GM21367 (cell line): ENCODE measurements around the gene FYN.
"Not testable (repeated sequence)": the region's sequence is repeated elsewhere in the genome, so short reads cannot be mapped to it uniquely, and the experiment has no call there.

Experiments used
- ATAC-seq: cut with Tn5 transposase; IDR thresholded peaks from one replicate; pipeline ENCODE4 v1.9.1; 2021; ENCODE audit not compliant: unreplicated experiment

FYN gene

GRCh38 chr6:111792914-111793700 is 80.1 kb downstream of the FYN start:
- no peak for ATAC-seq

- ATAC-seq, result no peak
These were observed 81.0 kb downstream of the FYN start for GRCh38 chr6:111792241-111792640.

- no peak for ATAC-seq
These were observed 81.8 kb downstream of the FYN start for GRCh38 chr6:111791415-111791814.

- ATAC-seq, result no peak
These were observed 83.7 kb downstream of the FYN start for GRCh38 chr6:111789598-111789997.

GRCh38 chr6:111788379-111789276 is 84.6 kb downstream of the FYN start:
- ATAC-seq, result no peak

- ATAC-seq, result not testable (repeated sequence)
These were observed 87.1 kb downstream of the FYN start for GRCh38 chr6:111786151-111786550.

- ATAC-seq, result no peak
These were observed 88.8 kb downstream of the FYN start for GRCh38 chr6:111784433-111784832.

GRCh38 chr6:111782887-111783466 is 90.3 kb downstream of the FYN start:
- ATAC-seq, result no peak

- no peak for ATAC-seq
These were observed 91.0 kb downstream of the FYN start for GRCh38 chr6:111782192-111782809.

GRCh38 chr6:111781041-111781708 is 92.1 kb downstream of the FYN start:
- no peak for ATAC-seq

GRCh38 chr6:111780393-111780792 is 92.9 kb downstream of the FYN start:
- no peak for ATAC-seq

- no peak for ATAC-seq
These were observed 93.6 kb downstream of the FYN start for GRCh38 chr6:111779660-111780059.

GRCh38 chr6:111779031-111779430 is 94.2 kb downstream of the FYN start:
- ATAC-seq, result no peak

- ATAC-seq, result peak; percentile 63
These were observed 95.9 kb downstream of the FYN start for GRCh38 chr6:111777357-111777756.

- no peak for ATAC-seq
These were observed 96.7 kb downstream of the FYN start for GRCh38 chr6:111776236-111777221.

GRCh38 chr6:111775145-111775922 is 97.9 kb downstream of the FYN start:
- no peak for ATAC-seq

GRCh38 chr6:111774346-111774703 is 98.9 kb downstream of the FYN start:
- no peak for ATAC-seq

- ATAC-seq, result no peak
These were observed 99.5 kb downstream of the FYN start for GRCh38 chr6:111773501-111774345.
